Activated naive CD8-positive, alpha-beta T cell treated with anti-CD3 and anti-CD28 coated beads, Interleukin-2, amount 50 U/mL, for 24 hours (primary cell): ENCODE results near the gene FOXL2NB.
"Not testable (repeated sequence)": the region's sequence is repeated elsewhere in the genome, so short reads cannot be mapped to it uniquely, and the experiment has no call there.

Experiments
- ATAC-seq: fragments of 150-1000 bp; cut with Tn5 transposase; one replicate; pipeline ENCODE4 v1.10.0; 2021
- DNase-seq: peaks from one replicate; pipeline ENCODE4 v3.0.0; 2021
- H3K27ac Mint-ChIP-seq: one replicate; pipeline ENCODE4 v1.8.0; 2021; ENCODE audit warnings: mild to moderate bottlenecking, mixed read lengths
- H3K27me3 Mint-ChIP-seq: one replicate; pipeline ENCODE4 v1.8.0; 2021; ENCODE audit warnings: mixed read lengths
- H3K36me3 Mint-ChIP-seq: one replicate; pipeline ENCODE4 v1.8.0; 2021; ENCODE audit warnings: low read depth, mixed read lengths
- H3K4me1 Mint-ChIP-seq: one replicate; pipeline ENCODE4 v1.8.0; 2021; ENCODE audit warnings: mixed read lengths
- H3K4me3 Mint-ChIP-seq: one replicate; pipeline ENCODE4 v1.8.0; 2021; ENCODE audit warnings: mild to moderate bottlenecking, moderate library complexity, mixed read lengths
- H3K9me3 Mint-ChIP-seq: one replicate; pipeline ENCODE4 v1.8.0; 2021; ENCODE audit warnings: mixed read lengths

Gene FOXL2NB

DNA sequence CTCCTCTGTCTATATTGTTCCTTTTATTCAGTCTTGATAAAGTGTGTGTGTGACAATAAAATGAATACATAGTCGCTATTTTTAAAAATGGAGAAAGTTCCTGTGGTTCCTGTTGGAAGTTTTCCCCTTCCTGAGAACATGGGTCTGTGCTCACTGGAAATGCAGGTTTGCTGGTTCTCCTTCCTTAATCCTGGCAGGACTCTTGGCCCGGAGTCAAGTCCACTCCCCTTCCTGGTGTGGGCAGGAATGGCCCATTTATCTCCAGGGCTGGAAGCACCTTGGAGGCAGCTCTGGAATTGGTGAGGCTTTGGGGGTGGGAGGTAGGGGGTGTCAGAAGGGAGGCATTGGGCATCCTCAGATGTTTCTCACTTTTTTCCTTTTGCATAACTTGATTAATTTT lies 30.2 kb upstream of the FOXL2NB start:
- ATAC-seq, result no peak
- no peak overlapping the region for H3K27ac Mint-ChIP-seq
- no peaks in the 10 kb centered on the region for H3K9me3 Mint-ChIP-seq

DNA sequence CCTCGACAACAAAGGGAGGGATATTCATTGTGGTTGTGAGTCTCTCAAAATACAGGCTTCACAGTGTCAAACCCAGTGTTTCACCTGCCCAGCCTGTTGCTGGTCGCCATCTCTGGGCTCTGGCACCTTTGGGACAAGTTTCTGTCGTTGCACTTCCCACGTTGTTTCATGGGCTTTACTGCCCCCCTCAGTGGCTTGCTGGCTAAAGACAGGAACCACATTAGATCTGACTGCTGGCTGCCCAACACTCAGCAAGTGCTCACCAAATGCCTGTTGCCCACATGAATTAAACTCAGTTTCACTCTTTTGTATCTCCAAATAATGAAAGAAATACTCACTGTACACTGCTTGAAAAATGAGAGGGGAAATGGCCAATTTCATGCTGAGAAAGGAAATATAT lies 27.7 kb upstream of the FOXL2NB start:
- Mint-ChIP-seq H3K27ac (no peak overlapping the region), H3K4me1 (peaks cover 8% of the 10 kb centered on the region)

More for the DNA sequence above, 30.2 kb upstream of the FOXL2NB start:
- Mint-ChIP-seq H3K27me3 (peaks cover 4% of the 10 kb centered on the region), H3K4me1 (peaks cover 4% of the 10 kb centered on the region), H3K4me3 (no peak overlapping the region), H3K36me3 (no peaks in the 10 kb centered on the region)
- no peak for DNase-seq

DNA sequence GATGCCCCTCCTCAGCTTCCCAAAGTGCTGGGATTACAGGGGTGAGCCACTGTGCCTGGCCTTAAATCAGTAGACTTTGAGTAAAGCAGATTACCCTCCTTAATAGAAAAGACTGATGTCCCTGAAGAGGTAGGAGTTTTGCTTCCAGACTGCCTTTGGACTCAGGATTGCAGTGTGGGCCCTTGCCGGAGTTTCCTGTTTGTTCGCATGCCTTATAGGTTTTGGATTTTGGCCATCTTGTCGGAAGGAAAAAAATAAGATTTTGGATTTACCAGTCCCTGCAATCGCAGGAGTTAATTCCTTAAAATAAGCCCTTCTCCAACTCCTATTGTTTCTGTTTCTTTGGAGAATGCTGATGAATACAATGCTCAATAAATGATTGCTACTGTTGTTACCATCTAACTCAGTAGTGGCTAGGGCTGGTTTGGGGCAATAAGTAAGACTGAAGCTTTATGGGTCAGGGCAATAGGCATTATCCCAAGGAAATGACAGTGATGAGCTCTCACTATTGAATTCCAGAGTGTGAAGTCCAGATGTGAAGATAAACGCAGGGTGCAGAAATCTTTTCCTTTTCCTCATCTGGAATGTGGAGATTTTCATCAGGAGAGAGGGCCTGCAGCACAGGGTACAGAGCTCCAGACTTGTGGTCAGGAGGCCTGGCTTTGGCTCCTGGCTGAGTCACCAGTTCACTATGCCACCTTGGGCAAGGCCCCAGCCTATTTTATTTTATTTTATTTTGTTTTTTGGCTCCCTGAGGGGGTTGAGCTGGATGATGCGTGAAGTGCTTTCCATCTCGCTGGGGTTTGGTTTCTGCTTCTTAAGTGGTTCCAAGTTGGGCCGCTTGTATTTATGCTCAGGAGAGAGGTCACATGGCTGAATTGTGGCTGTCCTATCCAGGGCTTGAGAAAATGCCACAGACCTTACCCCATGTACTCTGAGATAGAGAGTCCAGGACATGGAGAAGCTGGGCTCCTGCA lies 25.4 kb upstream of the FOXL2NB start:
- Mint-ChIP-seq H3K4me3 (no peak overlapping the region), H3K9me3 (no peaks in the 10 kb centered on the region), H3K27me3 (peaks cover 9% of the 10 kb centered on the region), H3K4me1 (peaks cover 4% of the 10 kb centered on the region), H3K27ac (no peak overlapping the region), H3K36me3 (no peaks in the 10 kb centered on the region)
- no peak for ATAC-seq
- no peak for DNase-seq

More for the DNA sequence above, 27.7 kb upstream of the FOXL2NB start:
- no peak for ATAC-seq
- Mint-ChIP-seq H3K4me3 (no peak overlapping the region), H3K36me3 (no peaks in the 10 kb centered on the region), H3K27me3 (peaks cover 7% of the 10 kb centered on the region), H3K9me3 (no peaks in the 10 kb centered on the region)
- no peak for DNase-seq

DNA sequence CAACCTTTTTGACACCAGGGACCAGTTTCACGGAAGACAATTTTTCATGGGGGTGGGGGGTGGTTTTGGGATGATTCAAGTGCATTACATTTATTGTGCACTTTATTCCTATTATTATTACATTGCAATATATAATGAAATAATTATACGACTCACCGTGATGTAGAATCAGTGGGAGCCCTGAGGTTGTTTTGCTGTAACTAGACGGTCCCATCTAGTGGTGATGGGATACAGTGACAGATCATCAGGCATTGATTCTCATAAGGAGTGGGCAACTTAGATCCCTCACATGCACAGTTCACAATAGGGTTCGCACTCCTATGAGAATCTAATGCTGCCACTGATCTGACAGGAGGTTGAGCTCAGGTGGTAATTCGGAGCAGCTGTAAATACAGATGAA lies 24.6 kb upstream of the FOXL2NB start:
- H3K27ac Mint-ChIP-seq, H3K36me3 Mint-ChIP-seq, DNase-seq, H3K9me3 Mint-ChIP-seq, H3K4me3 Mint-ChIP-seq, H3K27me3 Mint-ChIP-seq, H3K4me1 Mint-ChIP-seq, ATAC-seq: not testable (repeated sequence)

DNA sequence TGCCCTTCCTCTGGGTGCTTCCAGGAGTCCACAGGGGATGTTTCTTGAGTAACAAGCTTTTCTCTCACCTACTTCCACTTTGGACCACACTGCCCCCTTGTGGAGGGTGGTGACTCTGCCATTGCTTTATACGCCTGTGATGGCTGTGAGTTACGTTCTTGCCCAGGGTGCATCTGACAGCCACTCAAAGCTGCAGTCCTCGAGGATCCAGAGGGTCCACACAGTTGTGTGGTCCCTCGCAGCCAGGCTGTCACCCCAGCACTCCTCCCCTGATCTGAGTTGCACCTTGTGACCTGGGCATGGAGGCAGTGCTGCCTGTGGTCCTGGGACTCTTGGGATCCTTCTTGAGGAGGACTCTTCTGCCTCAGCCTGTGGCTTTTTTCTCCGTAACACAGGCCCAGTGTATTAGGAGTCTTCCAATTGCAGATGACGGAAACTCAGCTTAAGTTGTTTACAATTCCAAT lies 23.5 kb upstream of the FOXL2NB start:
- ATAC-seq, result peak; percentile 83
- no peak overlapping the region for H3K27ac Mint-ChIP-seq

DNA sequence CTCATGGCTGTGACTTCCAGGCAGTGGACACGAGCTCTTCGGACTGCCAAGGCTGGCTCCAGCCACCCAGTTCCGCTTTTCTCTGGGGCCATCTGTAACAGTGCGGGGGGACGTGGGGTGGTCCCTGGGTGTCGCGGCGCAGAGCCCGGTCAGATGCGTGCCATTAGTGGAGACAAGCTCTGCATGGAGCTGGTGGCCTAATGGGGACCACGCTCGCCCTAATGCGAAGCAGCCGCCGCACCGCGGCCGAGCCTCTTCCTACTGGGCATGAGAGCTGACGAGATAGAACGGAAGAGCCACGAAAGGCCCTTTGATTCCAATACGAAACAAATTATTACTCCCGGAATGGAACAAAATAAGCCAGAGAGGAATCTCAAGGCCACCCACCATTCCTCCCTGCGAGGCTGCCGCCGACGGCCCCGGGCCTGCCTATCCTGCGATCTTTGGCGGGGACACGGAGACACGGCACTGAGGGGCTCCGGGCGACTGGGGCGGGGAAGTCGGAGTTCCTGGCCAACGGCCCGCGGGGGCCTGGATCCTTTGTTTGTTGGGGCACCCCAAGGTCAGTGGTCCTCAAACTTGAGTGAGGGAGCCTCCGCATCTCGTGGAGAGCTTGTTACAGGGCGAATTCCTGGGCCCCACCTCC lies 18.2 kb upstream of the FOXL2NB start:
- Mint-ChIP-seq H3K9me3 (no peaks in the 10 kb centered on the region), H3K27ac (no peak overlapping the region), H3K36me3 (no peaks in the 10 kb centered on the region), H3K27me3 (peaks cover 25% of the 10 kb centered on the region), H3K4me3 (no peak overlapping the region), H3K4me1 (no peaks in the 10 kb centered on the region)
- ATAC-seq, result no peak
- no peak for DNase-seq

More for the DNA sequence above, 23.5 kb upstream of the FOXL2NB start:
- Mint-ChIP-seq H3K4me1 (peaks cover 4% of the 10 kb centered on the region), H3K9me3 (no peaks in the 10 kb centered on the region), H3K4me3 (no peak overlapping the region), H3K27me3 (peaks cover 9% of the 10 kb centered on the region), H3K36me3 (no peaks in the 10 kb centered on the region)
- peak; percentile 87 for DNase-seq

DNA sequence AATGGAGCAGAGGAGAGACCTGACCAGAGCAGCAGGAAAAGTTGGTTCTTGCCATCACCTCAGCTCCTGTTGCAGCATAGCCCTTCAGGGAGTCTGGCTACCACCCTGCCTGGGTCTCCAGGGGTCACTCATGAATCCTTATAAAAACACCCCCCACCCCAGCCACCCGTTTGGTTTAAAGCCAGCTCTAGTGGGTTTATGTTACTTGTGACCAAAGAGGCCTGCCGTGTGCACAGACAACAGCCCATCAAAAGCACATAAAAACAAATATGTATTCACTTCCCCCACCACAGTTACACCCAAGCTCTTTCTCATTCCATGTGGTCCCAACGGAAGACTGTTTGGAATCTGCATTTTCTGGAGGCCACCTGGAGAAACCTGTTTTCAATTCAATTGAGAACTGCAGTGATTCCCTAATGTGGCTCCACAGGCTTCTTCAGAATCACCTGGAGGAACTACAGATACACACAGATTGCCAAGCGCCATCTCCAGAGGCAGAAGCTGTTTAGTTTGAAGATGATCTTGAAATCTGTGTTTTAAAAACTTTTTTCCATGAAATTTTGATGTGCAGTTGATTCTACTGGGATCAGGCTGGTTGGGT lies 13.8 kb upstream of the FOXL2NB start:
- H3K36me3 Mint-ChIP-seq, result no peaks in the 10 kb centered on the region
- H3K9me3 Mint-ChIP-seq, result no peaks in the 10 kb centered on the region
- ATAC-seq, result no peak
- H3K4me1 Mint-ChIP-seq, result peaks cover 18% of the 10 kb centered on the region
- peaks cover 57% of the 10 kb centered on the region for H3K27me3 Mint-ChIP-seq
- no peak for DNase-seq
- no peak overlapping the region for H3K27ac Mint-ChIP-seq
- no peak overlapping the region for H3K4me3 Mint-ChIP-seq

DNA sequence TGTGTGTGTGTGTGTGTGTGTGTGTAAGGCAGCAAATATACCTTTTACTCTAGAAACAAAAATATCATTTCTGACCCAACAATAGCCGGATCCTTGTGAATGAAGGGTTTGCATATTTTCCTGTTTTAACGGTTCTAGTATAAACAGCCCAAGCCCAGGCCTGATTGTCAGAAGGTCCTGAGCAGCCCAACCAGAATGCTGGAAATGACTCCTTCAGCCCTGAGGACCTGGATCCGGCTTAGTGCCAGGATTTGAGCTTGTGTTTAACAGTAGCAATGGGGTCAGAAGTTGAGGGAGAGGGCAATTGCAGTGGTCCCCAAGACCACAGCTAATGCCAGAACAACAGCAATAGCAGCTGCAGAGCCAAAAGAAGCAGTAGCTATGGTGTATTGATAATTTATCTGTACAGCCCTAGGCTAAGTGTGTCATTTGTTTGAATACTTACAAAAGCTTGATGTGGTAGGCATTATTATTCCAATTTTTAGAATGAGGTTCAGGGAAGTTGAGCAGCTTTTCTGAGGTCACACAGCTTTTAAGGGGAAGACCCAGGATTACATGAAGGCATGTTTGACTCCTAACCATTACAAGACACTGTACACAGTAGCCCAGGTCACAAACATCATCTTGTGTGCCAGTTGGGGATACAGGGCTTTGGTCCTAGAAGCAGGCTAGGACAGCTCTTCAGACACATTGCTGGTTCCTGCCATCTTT lies 12.9 kb upstream of the FOXL2NB start:
- H3K9me3 Mint-ChIP-seq, result no peaks in the 10 kb centered on the region
- H3K4me1 Mint-ChIP-seq, result peaks cover 27% of the 10 kb centered on the region
- ATAC-seq (no peak), DNase-seq (no peak)
- H3K27ac Mint-ChIP-seq, result no peak overlapping the region
- H3K36me3 Mint-ChIP-seq, result no peaks in the 10 kb centered on the region
- H3K4me3 Mint-ChIP-seq, result no peak overlapping the region
- peaks cover 67% of the 10 kb centered on the region for H3K27me3 Mint-ChIP-seq

DNA sequence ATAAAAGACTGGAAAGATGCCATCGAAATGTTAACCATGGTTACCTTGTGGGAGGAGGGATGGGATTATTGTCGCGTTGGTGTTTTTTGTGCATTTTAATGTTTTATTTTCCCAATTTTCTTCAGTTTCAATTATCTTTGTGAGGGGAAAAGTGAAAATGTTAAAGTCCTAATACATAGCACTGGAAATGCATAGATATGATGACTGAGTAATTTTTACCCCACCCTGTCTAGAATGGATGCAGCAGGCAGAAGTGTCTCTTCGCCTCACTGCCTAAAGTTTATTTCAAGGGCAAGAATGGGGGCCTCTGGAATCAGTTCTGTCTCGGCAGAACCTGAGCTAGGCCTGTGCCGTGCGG lies 11.5 kb upstream of the FOXL2NB start:
- Mint-ChIP-seq H3K4me3 (peak overlapping the region; percentile 68), H3K9me3 (no peaks in the 10 kb centered on the region), H3K27ac (no peak overlapping the region), H3K36me3 (no peaks in the 10 kb centered on the region), H3K4me1 (peaks cover 31% of the 10 kb centered on the region), H3K27me3 (peaks cover 74% of the 10 kb centered on the region)
- ATAC-seq (no peak), DNase-seq (no peak)

DNA sequence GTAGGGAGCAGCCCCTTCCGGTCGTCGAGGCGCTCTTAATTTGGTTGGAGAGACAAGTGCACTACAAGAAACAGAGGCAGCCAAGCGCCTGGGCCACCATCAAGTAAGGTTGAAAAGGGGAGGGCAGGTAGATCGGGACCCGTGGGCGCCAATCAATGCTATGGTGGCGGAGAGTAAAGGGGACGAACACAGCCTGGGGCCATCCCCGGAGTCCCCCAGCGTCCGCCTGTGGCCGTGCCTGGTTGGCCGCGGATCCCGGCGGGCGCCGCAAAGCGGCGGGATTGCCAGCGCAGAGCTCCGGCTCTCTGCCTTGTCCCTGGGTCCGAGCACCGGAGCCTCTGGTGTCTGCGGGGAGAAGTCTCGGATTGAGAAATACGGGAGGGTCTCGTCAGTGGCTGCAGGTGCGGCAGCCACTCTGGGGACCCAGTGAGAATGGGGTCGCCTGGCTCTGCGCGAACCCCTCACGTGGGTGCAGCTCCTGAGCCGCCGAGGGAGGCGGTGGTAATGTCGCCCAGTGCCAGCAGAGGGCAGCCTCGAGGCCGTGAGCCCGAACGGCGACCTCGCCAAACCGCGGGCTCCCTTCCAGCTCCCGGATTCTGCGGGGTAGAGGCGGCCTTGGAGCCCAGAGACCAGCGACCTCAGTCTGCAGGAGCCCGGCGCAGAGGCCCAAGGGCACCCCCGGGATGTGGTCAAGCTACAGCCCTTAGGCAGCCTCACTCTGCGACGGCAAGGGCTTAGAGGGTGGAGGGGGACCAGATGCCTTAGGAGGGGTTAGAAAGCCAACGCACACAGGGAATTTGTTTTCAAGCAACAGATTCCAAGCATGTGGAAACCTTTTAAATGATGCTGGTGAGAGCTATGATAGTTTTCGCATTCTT lies 10.9 kb upstream of the FOXL2NB start:
- DNase-seq (peak; percentile 85), ATAC-seq (peak; percentile 69)
- H3K27me3 Mint-ChIP-seq, result peaks cover 80% of the 10 kb centered on the region
- H3K4me3 Mint-ChIP-seq, result peak overlapping the region; percentile 68
- H3K4me1 Mint-ChIP-seq, result peaks cover 31% of the 10 kb centered on the region
- no peaks in the 10 kb centered on the region for H3K9me3 Mint-ChIP-seq
- H3K27ac Mint-ChIP-seq, result no peak overlapping the region
- H3K36me3 Mint-ChIP-seq, result no peaks in the 10 kb centered on the region

DNA sequence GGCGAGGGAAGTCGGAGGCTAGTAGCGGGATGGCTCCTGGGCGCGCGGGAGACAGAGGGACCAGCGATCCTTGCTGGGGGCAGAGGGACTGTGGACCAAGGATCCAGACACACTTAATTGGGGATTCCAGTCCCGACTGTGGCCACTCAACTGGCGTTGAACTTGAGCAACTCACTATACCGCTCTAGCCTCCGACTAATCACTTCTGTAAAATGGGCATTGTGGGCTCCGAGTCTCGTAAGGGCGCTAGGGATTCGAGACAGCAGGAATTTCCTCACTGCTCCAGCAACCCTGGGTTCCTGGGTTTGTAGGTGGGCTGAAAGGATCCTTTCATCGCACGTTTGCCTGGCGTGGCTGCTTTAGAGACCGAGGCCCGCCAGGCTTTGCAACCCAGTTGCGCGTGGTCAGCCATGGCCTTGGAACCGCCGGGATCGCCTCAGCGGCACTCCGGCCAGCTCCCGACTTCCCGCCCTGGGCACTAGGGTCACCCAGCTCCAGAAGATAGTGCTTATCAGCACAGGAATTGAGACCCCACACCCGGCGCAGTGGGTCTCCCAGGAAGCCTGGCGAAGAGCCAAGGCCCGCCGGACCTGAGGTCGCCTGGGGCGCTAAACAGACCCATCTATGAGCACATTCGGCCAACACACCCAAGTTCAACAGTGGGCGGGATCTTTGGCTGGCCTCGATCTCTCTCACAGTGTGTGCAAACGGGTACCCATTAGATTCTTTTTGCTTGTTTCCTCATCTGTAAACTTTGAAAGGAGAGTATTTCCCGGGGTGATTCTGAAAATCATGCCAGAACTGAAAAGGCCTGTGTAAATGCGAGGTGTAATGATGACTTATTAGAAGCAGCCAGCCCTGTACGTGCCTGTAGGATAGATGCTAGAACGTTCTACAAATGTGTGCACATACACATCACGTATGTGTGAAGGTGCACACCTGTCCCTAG lies 10.0 kb upstream of the FOXL2NB start:
- no peaks in the 10 kb centered on the region for H3K36me3 Mint-ChIP-seq

DNA sequence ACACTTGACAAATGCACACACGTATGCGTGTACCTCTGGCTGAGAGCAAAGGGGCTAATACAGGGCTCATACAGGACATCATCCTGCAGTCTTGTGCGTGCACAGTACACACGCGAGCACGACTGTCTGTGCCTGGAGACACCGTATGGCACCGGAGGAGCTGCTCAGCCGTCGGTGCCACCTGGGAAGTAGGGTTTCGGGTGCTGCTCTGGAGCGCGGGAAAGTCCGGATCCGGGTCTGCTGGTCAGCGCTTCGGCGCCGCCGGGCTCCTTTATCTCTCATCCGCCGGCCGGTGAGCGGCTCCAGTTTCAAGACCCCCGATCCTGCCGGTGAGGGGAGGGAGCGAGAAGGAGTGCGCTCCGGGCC lies 9.3 kb upstream of the FOXL2NB start:
- ATAC-seq, result no peak
- no peak for DNase-seq
- Mint-ChIP-seq H3K27me3 (peaks cover 87% of the 10 kb centered on the region), H3K4me1 (peaks cover 31% of the 10 kb centered on the region), H3K9me3 (no peaks in the 10 kb centered on the region), H3K36me3 (no peaks in the 10 kb centered on the region), H3K27ac (no peak overlapping the region), H3K4me3 (no peak overlapping the region)

More for the DNA sequence above, 10.0 kb upstream of the FOXL2NB start:
- peaks cover 31% of the 10 kb centered on the region for H3K4me1 Mint-ChIP-seq
- no peaks in the 10 kb centered on the region for H3K9me3 Mint-ChIP-seq
- ATAC-seq (no peak), DNase-seq (no peak)
- no peak overlapping the region for H3K27ac Mint-ChIP-seq
- peak overlapping the region; percentile 68 for H3K4me3 Mint-ChIP-seq
- H3K27me3 Mint-ChIP-seq, result peaks cover 85% of the 10 kb centered on the region
